Trophoblast cell (in vitro differentiated cells and primary cell): ENCODE results near the gene BEND6.
A peak's percentile ranks its signal among the peaks of the same experiment; 100 is the strongest.

ENCODE experiments used
- DNase-seq, 2 donors: peaks; one replicate each; pipeline ENCODE4 v3.0.0-alpha.2; 2016
- H2AFZ ChIP-seq: 2 replicates; pipeline ENCODE4 v1.6.1; 2013; ENCODE audit warnings: low read length, moderate library complexity, mild to moderate bottlenecking; ENCODE audit not compliant: insufficient read depth, poor library complexity
- H2AK5ac ChIP-seq: 2 replicates; pipeline ENCODE4 v1.6.1; 2013; ENCODE audit warnings: mild to moderate bottlenecking, low read length
- H2BK120ac ChIP-seq: 2 replicates; pipeline ENCODE4 v1.6.1; 2013; ENCODE audit warnings: low read length, mild to moderate bottlenecking, moderate library complexity; ENCODE audit not compliant: insufficient read depth, poor library complexity
- H2BK12ac ChIP-seq: 2 replicates; pipeline ENCODE4 v1.6.1; 2013; ENCODE audit warnings: mild to moderate bottlenecking, low read length, moderate library complexity
- H2BK5ac ChIP-seq: 2 replicates; pipeline ENCODE4 v1.6.1; 2013; ENCODE audit warnings: low read length, low read depth, moderate library complexity, mild to moderate bottlenecking; ENCODE audit not compliant: poor library complexity
- H3K14ac ChIP-seq: 2 replicates; pipeline ENCODE4 v1.6.1; 2013; ENCODE audit warnings: mild to moderate bottlenecking, low read length
- H3K18ac ChIP-seq: 2 replicates; pipeline ENCODE4 v1.6.1; 2013; ENCODE audit warnings: mild to moderate bottlenecking, low read length
- H3K23ac ChIP-seq: 2 replicates; pipeline ENCODE4 v1.6.1; 2013; ENCODE audit warnings: low read length
- H3K27ac ChIP-seq: 2 replicates; pipeline ENCODE4 v1.5.1; 2013; ENCODE audit warnings: low read depth, mild to moderate bottlenecking, inconsistent platforms, low read length, moderate library complexity
- H3K27me3 ChIP-seq: 2 replicates; pipeline ENCODE4 v1.6.1; 2013; ENCODE audit warnings: inconsistent platforms, mild to moderate bottlenecking, low read length, moderate library complexity; ENCODE audit not compliant: insufficient read depth
- H3K36me3 ChIP-seq, 2 experiments: 1 replicate in 1 of 2; 2 replicates in 1 of 2; pipeline ENCODE4 v1.6.1; 2013; ENCODE audit warnings: low read length in 2 of 2, mild to moderate bottlenecking in 2 of 2, moderate library complexity in 1 of 2; ENCODE audit not compliant: insufficient read depth in 2 of 2, control insufficient read depth in 1 of 2
- H3K4ac ChIP-seq: 2 replicates; pipeline ENCODE4 v1.6.1; 2013; ENCODE audit warnings: low read depth, mild to moderate bottlenecking, low read length, moderate library complexity
- H3K4me1 ChIP-seq, 2 experiments: 1 replicate in 1 of 2; 2 replicates in 1 of 2; pipeline ENCODE4 v1.6.1; 2013; ENCODE audit warnings: low read length in 2 of 2, mild to moderate bottlenecking in 2 of 2, moderate library complexity in 1 of 2; ENCODE audit not compliant: insufficient read depth in 2 of 2, control insufficient read depth in 1 of 2
- H3K4me2 ChIP-seq: 2 replicates; pipeline ENCODE4 v1.6.1; 2013; ENCODE audit warnings: inconsistent platforms, mild to moderate bottlenecking, low read length, moderate library complexity
- H3K4me3 ChIP-seq: 2 replicates; pipeline ENCODE4 v1.5.1; 2013; ENCODE audit warnings: mild to moderate bottlenecking, low read depth, low read length, inconsistent platforms
- H3K79me1 ChIP-seq: one replicate; pipeline ENCODE4 v1.6.1; 2013; ENCODE audit warnings: low read length
- H3K79me2 ChIP-seq: 2 replicates; pipeline ENCODE4 v1.6.1; 2013; ENCODE audit warnings: low read length, mild to moderate bottlenecking; ENCODE audit not compliant: control insufficient read depth, insufficient read depth, poor library complexity
- H3K9ac ChIP-seq: 2 replicates; pipeline ENCODE4 v1.6.1; 2013; ENCODE audit warnings: mild to moderate bottlenecking, low read length
- H3K9me3 ChIP-seq: 2 replicates; pipeline ENCODE4 v1.6.1; 2013; ENCODE audit warnings: low read depth, mild to moderate bottlenecking, control low read depth, inconsistent platforms, low read length; ENCODE audit not compliant: insufficient read depth
- H4K12ac ChIP-seq: 2 replicates; pipeline ENCODE4 v1.6.1; 2013; ENCODE audit warnings: low read depth, mild to moderate bottlenecking, low read length, moderate library complexity
- H4K8ac ChIP-seq: 2 replicates; pipeline ENCODE4 v1.6.1; 2013; ENCODE audit warnings: low read depth, mild to moderate bottlenecking, low read length, moderate library complexity
- H4K91ac ChIP-seq: one replicate; pipeline ENCODE4 v1.6.1; 2013; ENCODE audit warnings: low read depth, mild to moderate bottlenecking, low read length, moderate library complexity
- WGBS: extraction: QIAGEN DNeasy Blood & Tissue Kit; methylation state at CpG from one replicate; pipeline ENCODE4 v1.1.7; 2013; ENCODE audit warnings: missing lambda C conversion rate; ENCODE audit not compliant: insufficient read length, insufficient coverage; ENCODE audit errors: extremely low coverage; 5-methylcytosine and 5-hydroxymethylcytosine counted together

Gene BEND6

DNA sequence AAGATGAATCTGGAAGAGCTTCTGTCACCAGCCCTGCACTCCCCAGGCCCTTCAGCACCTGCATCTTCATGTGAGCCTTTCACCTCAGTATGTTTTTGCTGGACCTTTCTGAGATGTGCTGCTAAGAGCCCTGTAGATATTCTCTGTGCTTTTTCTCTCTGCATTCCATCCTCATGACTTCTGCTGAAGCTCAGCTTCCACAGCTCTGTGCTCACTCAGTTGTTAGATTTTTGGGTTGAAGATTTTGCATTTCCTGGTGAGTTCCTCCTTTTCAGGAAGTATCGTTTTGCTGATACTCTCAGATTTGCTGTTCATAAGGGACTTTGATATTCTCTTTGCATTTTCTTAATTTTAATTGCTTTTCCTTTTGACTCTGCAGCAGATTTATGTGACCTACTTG lies 109.9 kb downstream of the BEND6 start:
- DNase-seq: peak in 1 of 2 donors; percentile 26
- no peaks in the 10 kb centered on the region for H3K27me3 ChIP-seq
- H3K18ac ChIP-seq: no peak overlapping the region
- no peak overlapping the region for H4K12ac ChIP-seq
- no peak overlapping the region for H2AK5ac ChIP-seq
- no peak overlapping the region for H3K9ac ChIP-seq
- no peak overlapping the region for H2AFZ ChIP-seq
- WGBS: no CpG with 5 or more reads among the region's 1 CpG
- no peak overlapping the region for H4K91ac ChIP-seq
- H3K14ac ChIP-seq: no peak overlapping the region
- H3K79me2 ChIP-seq: no peaks in the 10 kb centered on the region
- no peak overlapping the region for H3K4me3 ChIP-seq
- H3K36me3 ChIP-seq: peaks cover 8 to 12% of the 10 kb centered on the region in 2 experiments
- H3K4me1 ChIP-seq: peaks cover 0 to 4% of the 10 kb centered on the region in 2 experiments
- no peaks in the 10 kb centered on the region for H3K79me1 ChIP-seq
- no peak overlapping the region for H2BK120ac ChIP-seq
- H3K23ac ChIP-seq: no peak overlapping the region
- no peak overlapping the region for H2BK5ac ChIP-seq
- H3K9me3 ChIP-seq: no peaks in the 10 kb centered on the region
- no peak overlapping the region for H4K8ac ChIP-seq
- H3K4ac ChIP-seq: no peak overlapping the region
- H2BK12ac ChIP-seq: no peak overlapping the region
- H3K4me2 ChIP-seq: no peak overlapping the region
- no peak overlapping the region for H3K27ac ChIP-seq

DNA sequence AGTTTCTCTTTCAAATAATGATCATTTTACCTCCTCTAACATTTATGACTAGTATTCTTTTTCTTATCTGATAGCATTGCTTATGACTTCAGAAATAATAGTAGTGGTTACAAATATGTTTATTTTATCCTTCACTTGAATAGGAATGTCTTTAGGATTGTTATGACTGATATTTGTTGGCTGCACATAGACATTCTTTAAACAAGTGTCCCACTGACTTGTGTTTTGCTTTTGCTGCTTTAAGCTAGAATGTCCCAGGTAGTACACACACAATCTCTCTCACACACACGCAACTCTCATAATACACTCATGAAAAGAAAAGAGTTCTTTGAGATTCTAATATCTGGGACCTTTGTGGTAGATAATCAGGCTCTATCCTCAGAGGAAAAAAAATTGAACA lies 113.2 kb downstream of the BEND6 start:
- no peak overlapping the region for H3K27ac ChIP-seq
- H3K9ac ChIP-seq: no peak overlapping the region
- DNase-seq: no peak
- peaks cover 0 to 8% of the 10 kb centered on the region in 2 experiments for H3K4me1 ChIP-seq
- H3K27me3 ChIP-seq: no peaks in the 10 kb centered on the region
- no peaks in the 10 kb centered on the region for H3K79me1 ChIP-seq
- H3K4me2 ChIP-seq: no peak overlapping the region
- no peaks in the 10 kb centered on the region for H3K79me2 ChIP-seq
- no peak overlapping the region for H3K23ac ChIP-seq
- no peak overlapping the region for H2BK5ac ChIP-seq
- peaks cover 2% of the 10 kb centered on the region for H3K9me3 ChIP-seq
- H3K14ac ChIP-seq: no peak overlapping the region
- no peak overlapping the region for H2AFZ ChIP-seq
- H4K12ac ChIP-seq: no peak overlapping the region
- H3K4ac ChIP-seq: no peak overlapping the region
- no peak overlapping the region for H3K4me3 ChIP-seq
- no CpG with 5 or more reads among the region's 1 CpG for WGBS
- no peak overlapping the region for H4K8ac ChIP-seq
- peaks cover 2% of the 10 kb centered on the region in 2 experiments for H3K36me3 ChIP-seq
- no peak overlapping the region for H2BK12ac ChIP-seq
- no peak overlapping the region for H2BK120ac ChIP-seq
- no peak overlapping the region for H4K91ac ChIP-seq
- no peak overlapping the region for H2AK5ac ChIP-seq
- H3K18ac ChIP-seq: no peak overlapping the region

DNA sequence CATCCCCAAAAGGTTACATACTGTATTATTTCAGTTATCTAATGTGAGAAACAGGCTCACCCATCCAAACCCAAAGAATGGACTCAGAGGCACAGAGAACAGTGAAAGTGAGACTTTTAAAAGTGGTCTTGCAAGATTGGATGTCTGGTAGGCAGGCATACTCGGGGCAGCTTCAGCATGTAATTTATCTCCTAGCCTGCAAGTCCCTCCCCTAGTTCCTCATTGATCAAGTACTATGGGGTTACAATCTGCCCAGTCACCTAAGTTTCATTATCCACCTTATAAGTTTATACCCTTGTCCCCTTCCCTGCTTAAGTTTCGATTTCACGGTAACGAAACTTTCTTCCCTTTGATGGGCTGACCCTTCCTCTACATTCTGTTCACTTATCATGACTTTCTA lies 114.3 kb downstream of the BEND6 start:
- Histone ChIP-seq H2AK5ac (no peak overlapping the region), H3K4me3 (no peak overlapping the region), H3K9me3 (peaks cover 2% of the 10 kb centered on the region), H4K8ac (no peak overlapping the region), H2AFZ (no peak overlapping the region), H3K4me2 (no peak overlapping the region), H3K18ac (no peak overlapping the region), H2BK12ac (no peak overlapping the region), H3K23ac (no peak overlapping the region), H3K27ac (no peak overlapping the region), H4K91ac (no peak overlapping the region), H4K12ac (no peak overlapping the region), H2BK120ac (no peak overlapping the region), H3K27me3 (no peaks in the 10 kb centered on the region), H3K79me2 (no peaks in the 10 kb centered on the region), H3K36me3 (peaks cover 0 to 2% of the 10 kb centered on the region in 2 experiments), H3K9ac (no peak overlapping the region), H3K4me1 (peaks cover 0 to 8% of the 10 kb centered on the region in 2 experiments), H3K79me1 (no peaks in the 10 kb centered on the region), H3K4ac (no peak overlapping the region), H2BK5ac (no peak overlapping the region), H3K14ac (no peak overlapping the region)
- WGBS: no CpG with 5 or more reads among the region's 4 CpGs
- no peak for DNase-seq

DNA sequence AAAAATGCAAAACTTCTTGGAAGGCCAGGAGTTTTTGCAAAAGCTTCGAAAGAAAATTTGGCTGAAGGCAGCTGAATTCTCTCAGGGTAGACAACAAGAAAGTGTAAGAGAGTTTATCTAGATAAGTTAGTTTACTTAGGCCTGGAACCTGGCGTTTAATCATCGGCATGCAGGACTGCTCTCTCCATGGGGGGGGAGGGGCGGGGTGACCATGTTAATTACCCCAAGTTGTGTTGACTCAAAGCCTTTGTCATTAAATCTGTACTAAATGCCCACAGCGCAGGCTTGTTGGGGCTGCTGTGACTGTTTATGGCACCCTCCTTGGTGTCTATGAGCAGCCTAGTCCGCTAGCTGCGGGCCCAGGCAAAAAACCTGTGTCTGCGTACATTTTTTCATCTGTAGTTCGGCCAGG lies 115.0 kb downstream of the BEND6 start:
- WGBS: no CpG with 5 or more reads among the region's 9 CpGs
- no peak overlapping the region for H4K12ac ChIP-seq

More for the DNA sequence above, 115.0 kb downstream of the BEND6 start:
- Histone ChIP-seq H3K23ac (no peak overlapping the region), H2AK5ac (no peak overlapping the region), H3K4me3 (no peak overlapping the region), H3K27ac (no peak overlapping the region), H3K18ac (no peak overlapping the region), H4K91ac (no peak overlapping the region), H3K79me2 (no peaks in the 10 kb centered on the region), H3K4me1 (peaks cover 0 to 8% of the 10 kb centered on the region in 2 experiments), H3K9me3 (peaks cover 2% of the 10 kb centered on the region), H2BK12ac (no peak overlapping the region), H3K14ac (no peak overlapping the region), H3K27me3 (no peaks in the 10 kb centered on the region), H3K4me2 (no peak overlapping the region), H3K9ac (no peak overlapping the region), H3K36me3 (peaks cover 0 to 3% of the 10 kb centered on the region in 2 experiments), H3K79me1 (no peaks in the 10 kb centered on the region), H2BK120ac (no peak overlapping the region), H2AFZ (no peak overlapping the region), H2BK5ac (no peak overlapping the region), H4K8ac (no peak overlapping the region), H3K4ac (no peak overlapping the region)
- DNase-seq: peak in 1 of 2 donors; percentile 15
